Activated CD4-positive, alpha-beta T cell treated with anti-CD3 and anti-CD28 coated beads, Interleukin-2, amount 50 U/mL, for 24 hours (primary cell): Measurements from ENCODE around the gene SMIM43.
"Not testable (repeated sequence)": the region's sequence is repeated elsewhere in the genome, so short reads cannot be mapped to it uniquely, and the experiment has no call there.

ENCODE experiments used
- DNase-seq, 2 donors: peaks; one replicate each; pipeline ENCODE4 v3.0.0-alpha.2; 2020; ENCODE audit warnings: low read depth in 1 of 2, low spot score in 1 of 2

SMIM43 gene

DNA sequence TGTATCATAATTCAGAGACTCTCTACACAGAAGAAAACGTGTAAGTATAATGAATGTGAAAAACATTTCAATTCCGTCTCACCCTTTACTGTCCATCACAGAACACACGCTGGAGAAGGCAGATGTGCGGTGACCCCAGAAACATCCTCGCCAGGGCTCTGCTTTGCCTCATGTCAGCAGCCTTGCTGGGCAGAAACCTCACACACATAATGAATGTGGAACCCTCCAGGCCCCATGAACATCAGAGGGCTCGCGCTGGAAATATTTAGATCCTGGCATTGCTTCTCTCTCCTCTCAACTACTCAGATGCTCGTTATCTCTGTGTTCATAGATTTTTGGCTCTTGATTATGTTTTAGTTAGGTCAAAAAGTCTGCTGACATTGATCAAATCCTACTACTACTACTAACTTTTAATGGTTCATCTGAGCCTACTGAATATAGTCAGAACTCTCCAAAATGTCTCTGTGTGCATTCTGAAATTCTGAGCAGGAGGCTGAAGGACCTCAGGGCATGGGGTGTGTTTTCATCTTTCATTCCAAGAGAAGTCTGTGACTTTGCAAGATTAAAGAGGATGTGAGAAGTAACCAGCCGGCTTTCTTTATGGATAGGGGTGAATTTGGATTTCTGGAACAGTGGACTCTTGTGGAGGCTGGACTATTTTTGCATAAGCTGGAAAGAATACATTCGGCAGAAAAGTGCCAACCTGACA lies 27.0 kb downstream of the SMIM43 start:
- no peak for DNase-seq

DNA sequence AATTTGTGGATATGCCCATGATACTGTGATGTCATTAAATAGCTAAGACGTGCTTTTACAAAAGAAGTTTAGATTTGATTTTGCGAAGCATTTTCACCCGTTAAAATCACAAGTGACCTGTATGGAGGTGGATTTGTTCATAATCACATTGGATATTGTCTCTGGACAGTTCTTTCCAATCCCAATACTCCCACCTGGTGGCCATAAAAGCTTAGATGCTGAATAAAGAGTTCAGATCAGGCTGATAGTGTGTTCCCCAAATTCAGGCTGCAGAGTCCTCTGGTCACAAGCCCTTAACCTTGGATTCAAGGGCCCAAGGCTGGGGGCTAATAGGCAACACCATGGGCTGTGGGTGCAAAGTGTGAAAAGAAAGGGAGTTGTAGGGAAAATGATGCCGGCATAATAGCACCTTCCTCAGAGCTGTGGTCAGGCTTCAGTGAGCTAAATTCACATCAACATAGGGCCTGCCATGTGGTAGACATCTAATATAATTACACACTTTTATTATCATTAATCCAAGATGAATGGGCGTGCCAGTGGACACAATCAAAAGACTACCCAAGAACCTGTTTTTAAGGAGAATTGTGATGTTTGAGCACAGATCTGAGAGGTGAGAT lies 28.1 kb downstream of the SMIM43 start:
- DNase-seq, result no peak

DNA sequence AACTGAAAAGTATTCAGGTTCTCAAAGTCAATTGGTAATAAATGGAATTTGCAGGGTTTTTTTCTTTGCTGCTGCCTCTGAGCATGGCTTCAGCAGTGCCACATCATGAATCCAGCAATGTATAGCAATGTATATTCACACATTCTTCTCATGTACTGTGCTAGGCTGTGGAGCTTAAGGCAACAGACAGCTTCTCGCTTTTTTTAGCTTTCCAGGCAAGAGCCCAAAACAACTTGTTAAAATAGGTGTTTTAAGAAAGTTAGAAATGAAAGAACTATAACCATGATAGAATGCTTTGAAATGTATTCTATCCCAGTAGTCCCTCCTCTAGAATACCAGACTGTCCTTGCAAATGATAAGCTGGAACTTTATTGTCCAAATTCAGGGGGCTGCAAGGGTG lies 30.4 kb downstream of the SMIM43 start:
- DNase-seq, result no peak

DNA sequence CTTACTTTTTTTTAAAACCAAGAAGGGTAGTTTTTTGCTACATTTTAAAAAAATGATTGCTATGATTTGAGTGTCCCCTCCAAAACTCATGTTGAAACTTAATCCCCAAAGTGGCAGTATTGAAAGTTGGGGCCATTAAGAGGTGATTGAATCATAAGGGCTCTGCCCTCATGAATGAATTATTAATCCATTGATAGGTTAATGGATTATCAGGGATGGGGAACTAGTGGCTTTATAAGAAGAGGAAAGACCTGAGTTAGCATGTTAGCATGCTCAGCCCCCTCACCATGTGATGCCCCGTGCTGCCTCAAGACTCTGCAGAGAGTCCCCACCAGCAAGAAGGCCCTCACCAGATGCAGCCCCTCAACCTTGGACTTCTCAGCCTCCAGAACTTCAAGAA lies 31.0 kb downstream of the SMIM43 start:
- DNase-seq, result no peak

DNA sequence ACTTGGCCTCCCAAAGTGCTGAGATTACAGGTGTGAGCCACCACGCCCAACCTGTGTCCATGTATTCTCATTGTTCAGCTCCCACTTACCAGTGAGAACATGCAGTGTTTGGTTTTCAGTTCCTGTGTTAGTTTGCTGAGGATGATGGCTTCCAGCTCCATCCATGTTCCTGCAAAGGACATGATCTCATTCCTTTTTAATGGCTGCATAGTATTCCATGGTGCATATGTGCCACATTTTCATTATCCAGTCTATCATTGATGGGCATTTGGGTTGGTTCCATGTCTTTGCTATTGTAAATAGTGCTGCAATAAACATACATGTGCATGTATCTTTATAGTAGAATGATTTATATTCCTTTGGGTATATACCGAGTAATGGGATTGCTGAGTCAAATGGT lies 35.2 kb downstream of the SMIM43 start:
- not testable (repeated sequence) for DNase-seq

DNA sequence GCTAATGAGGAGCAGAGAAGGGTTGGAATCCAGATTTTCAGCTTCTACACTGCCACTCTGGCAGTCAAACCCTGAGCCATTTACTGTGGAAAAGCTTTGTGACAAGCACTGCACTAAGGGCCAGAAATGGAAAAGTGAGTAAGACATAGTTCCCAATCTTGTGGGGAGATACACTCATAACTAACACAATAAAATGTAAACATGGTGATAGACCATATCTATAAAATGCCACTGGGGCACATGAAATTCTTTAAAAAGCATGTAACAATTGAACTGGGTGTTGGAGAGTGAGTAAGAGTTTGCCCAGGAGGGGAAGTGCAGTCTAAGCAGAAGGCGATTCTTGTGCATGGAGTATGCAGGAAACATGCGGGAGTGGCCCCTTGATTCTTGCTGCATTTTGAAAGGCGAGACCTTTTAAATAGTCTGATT lies 36.2 kb downstream of the SMIM43 start:
- DNase-seq, result no peak

DNA sequence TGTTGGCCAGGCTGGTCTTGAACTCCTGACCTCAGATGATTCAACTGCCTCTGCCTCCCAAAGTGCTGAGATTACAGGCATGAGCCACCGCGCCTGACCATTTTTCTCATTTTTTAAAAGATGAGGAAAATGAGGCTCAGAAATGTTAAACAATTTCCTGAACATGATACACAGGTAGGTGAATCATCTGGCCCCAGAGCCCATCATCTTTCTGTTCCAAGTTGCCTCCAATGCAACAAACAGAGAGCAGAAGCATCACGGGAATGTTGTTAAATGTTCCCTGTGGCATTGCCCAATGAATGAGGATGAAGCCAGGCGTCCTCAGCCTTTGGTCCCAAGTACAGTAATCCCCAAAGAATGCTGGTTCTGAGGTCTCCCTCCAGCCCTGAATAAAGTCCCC lies 36.9 kb downstream of the SMIM43 start:
- DNase-seq, result no peak

DNA sequence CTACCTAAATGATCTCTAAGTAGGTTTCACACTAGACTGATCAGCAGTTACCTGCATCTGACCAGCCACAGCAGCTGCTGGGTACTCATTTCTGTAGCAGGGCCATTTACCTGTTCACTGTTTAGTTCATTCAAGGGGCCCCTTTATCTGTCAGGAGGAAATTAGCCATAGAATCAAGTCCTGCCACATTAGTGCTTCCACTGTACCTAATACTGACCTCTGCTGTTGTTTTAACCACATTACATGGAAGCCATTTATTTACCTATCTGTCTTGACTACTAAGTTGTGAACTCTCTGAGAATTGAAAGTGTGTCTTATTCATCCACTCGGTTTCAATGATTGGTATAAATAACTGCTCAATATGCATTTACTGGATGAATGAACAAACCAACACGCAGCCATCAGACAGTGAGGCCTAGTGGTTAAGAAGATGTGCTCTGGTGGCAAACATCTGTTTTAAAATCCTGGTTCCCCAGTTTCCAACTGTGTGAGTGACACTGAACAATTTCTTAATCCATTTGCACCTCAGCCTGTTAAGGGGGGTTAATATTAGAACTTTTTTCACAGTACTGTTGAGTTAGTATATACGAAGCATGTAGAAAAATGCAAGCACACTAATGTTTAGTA lies 38.2 kb downstream of the SMIM43 start:
- peak in 1 of 2 donors; percentile 18 for DNase-seq

DNA sequence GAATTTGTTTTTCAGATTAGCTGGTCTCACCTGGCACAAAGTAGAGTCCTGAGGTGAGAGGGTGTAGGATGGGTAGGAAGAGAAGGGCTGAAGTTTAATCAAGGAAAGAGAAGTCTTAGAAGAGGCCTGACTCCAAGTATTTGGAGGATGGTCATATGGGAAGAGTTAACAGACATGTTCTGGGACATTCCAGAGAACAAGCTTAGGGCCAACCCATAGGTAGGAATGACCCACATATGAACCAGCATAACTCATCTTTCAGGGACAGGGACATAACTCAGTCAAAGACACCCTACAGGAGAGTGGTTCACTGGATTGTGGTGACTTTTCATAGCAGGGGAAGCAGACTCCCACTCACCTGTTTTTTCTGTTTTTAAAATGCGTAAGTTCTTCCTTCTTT lies 40.3 kb downstream of the SMIM43 start:
- no peak for DNase-seq

DNA sequence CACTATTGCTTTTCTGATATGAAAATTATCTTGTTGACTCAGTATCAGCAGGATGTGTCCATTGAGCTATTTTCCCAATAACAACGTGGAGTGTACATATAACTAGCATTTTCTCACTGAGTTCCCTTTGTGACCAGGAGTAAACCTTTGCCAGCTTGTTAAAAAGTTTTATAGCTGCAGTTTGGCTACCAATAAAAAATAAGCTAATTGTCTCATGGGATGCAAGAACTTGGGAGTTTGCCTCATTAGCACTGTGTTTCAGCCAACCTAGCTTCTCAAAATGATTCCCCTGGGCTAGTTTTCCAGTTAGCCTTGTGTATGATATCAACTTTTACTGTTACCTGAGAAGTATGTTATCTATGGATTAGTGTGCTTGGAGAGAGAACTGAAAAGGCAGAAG lies 43.3 kb downstream of the SMIM43 start:
- DNase-seq, result no peak

DNA sequence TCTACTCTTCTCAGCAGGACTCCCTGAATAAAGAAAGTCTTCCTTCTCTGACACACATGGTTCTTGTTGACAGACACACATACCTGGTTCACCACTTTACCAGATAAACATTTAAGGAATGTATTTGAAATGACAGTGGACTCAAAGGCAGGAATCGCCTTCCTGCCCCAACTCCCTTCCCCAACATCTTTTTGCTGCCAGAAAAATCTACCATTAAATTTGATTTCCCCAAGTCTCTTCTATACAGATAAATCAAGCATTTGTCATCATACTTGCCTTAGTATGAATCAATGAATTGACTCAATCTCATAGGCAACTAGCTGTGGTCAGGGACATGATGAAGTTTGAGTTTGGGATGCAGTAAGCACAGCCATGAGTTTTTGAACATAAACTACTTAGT lies 44.9 kb downstream of the SMIM43 start:
- no peak for DNase-seq

DNA sequence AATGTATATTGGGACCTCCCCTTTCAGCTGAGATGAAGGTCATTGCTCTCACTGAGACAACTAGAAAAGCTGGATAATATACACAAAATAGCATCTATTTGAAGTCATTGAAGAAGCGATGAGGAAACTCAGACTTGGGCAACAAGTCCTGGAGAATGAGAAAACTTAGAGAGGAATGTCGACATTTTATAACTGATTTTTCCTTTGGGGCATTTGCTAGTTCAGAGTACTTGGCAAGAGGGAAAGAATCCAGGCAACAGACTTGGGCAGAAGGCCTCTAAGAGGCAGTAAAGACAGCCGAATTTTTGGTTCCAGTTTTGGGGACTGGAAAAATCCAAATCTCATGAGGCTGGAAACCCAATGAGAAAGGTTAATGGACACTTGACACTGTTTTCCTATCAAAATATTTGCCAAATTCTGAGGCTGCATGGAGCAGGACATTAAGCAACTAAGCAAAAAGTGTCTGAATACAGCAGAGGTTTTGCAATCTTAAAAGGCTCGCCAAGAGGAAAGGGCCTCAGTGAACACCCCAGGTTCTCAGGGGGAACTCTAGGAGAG lies 47.2 kb downstream of the SMIM43 start:
- DNase-seq, result no peak

DNA sequence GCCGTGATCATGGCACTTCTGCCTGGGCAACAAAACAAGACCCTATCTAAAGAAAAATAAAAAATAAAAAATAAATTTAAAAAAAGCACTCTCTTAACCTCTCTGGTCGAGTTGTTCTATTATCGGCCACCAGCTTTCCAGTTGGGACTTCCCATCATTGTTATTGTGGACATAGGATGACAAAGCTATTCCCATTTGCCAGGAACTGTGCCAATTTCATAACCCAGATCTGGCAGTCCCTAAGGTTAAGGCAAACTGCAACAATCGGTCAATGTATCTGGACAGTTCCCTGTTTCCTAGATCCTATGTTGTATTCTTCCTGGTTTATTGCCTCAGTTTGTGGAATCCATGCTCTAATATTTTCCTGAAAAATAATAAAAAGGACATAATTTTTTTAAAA lies 50.4 kb downstream of the SMIM43 start:
- DNase-seq, result no peak

DNA sequence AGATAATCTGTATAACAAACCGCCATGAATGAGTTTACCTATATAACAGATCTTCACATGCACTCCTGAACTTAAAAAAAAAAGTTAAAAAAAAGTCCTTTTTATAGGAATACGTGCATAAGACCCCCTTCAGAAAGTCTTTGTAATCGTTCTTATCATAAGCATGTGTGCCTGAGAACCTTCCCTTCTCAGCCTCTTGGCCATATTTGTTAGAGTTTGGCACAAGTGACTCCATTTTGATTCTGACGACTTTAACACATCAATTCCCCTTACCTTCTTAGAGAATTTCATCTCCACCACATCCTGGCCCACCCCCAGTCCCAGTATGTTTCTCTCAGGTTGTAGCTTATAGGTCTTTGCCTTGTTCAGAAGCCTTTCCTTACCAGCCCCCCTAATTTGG lies 52.2 kb downstream of the SMIM43 start:
- no peak for DNase-seq

DNA sequence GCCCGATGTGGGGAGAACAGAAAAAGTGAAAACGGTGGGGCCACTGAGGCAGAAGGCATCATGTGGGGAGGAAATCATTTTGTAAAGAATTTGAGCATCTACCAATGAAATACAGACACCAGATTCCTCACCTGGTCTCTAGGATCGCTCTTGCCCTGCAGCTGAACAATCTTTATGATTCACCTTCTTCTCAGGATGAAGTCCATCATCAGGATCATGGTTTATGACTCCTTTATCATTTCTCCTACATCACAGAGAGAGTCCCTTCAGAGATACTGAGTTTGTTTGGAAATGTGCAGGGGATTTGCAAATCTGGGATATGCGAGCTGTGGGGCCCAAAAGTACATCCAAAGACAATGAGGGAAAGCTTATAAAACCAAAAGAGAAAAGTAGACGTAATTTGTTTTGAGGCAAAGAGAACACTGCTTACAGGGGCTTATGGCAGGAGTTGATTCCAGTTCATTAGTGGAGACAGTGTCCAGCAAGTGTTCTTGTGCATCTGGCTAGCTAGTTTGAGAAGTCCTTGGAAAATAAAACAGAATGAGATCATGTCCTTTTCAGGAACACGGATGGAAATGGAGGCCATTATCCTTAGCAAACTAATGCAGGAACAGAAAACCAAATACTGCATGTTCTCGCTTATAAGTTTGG lies 52.8 kb downstream of the SMIM43 start:
- no peak for DNase-seq

DNA sequence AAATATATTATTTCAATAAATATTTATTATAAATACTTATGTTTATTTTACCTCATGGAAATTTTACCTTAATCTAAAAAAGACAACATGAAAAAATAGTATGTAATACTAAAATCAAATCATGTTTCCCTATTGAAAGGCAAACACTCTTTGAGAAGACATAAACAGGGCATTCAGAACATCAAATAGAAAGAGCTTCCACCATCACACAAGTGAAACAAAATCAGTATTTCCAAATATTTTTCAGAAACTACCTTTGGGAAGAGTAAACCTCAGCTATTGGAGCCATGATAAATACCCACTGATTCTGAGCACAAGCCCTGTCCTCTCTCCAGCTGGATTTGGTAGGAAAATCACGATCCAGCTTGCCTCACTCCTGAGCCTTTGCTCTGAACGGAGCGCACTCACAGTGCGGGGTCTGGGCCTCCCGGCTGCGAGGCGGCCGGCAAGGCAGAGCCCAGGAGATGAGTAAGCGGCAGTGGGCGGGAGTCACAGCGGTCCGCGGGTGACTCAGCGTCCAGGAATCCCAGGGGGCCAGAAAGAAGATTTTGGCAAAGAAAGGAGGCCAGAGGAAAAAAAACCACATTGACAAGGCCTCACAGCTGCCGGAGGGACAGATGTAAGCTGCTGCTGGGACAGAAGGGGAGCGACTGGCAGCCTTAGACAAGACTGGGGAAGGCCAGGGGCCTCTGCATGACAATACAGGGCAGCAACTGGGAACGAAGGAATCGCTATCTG lies 53.5 kb downstream of the SMIM43 start:
- DNase-seq, result no peak

DNA sequence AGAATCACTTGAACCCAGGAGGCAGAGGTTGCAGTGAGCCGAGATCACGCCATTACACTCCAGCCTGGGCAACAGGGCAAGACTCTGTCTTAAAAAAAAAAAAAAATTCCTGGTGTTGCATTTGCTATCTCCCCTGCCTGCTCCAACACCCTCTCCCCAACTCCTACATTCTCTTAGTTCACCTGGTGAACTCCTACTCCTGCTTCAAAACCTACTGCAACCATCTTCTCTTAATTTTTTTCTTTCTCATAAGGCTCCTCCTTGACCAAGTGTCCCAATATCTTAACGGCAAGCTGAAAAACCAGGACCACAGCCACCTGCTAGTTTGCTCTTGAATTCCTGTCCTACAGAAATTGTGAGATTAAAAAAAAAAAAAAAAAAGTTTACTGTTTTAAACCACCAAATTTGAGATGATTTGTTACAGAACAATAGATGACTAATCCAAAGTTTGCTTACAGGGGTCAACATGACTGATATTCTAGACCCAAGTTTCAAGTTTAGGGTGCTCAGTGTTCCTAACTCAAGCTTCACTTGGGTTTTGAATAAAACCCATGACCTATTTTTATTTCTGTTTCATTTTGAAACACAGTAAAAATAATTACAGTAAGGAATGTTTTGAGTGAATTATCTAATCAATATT lies 55.1 kb downstream of the SMIM43 start:
- DNase-seq, result no peak
